22Rv1 (cell line): ENCODE data around the gene CREM.

Source experiments
- H3K27ac ChIP-seq: fragments of 450-650 bp; 2 replicates; pipeline ENCODE4 v1.5.1; 2017
- CTCF ChIP-seq: fragments of 450-650 bp; IDR thresholded peaks from 2 replicates; pipeline ENCODE4 v1.5.1; 2017; ENCODE audit warnings: mild to moderate bottlenecking
- ZFX ChIP-seq: fragments of 450-650 bp; IDR thresholded peaks from 2 replicates; pipeline ENCODE4 v1.6.1; 2017; ENCODE audit warnings: antibody characterized with exemption, borderline replicate concordance

The CREM gene

GRCh38 chr10:35091994-35092790, 34.5 kb upstream of the CREM start:
- H3K27ac ChIP-seq = no peak overlapping the region
- no peak for TF ChIP-seq CTCF
- no peak for TF ChIP-seq ZFX

GRCh38 chr10:35092851-35093250, 33.8 kb upstream of the CREM start:
- no peak overlapping the region for H3K27ac ChIP-seq
- TF ChIP-seq CTCF = no peak
- TF ChIP-seq ZFX = no peak

GRCh38 chr10:35096312-35096711, 30.3 kb upstream of the CREM start:
- TF ChIP-seq CTCF (no peak), ZFX (no peak)

DNA sequence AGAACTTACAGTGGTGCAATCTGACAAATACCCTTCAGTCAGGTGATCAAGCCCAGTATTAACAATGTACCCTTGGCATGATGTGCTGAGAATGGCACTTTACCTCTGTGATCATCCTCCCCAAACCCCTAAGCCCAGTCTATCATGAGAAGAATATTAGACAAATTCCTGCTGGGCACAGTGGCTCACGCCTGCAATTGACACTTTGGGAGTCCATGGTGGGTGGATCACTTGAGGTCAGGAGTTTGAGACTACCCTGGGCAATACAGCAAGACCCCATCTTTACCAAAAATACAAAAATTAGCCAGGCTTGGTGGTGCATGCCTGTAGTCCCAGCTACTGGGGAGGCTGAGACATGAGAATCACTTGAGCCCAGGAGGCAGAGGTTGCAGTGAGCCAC, 29.1 kb upstream of the CREM start:
- TF ChIP-seq ZFX (no peak), CTCF (no peak)
- H3K27ac ChIP-seq = no peak overlapping the region

More at GRCh38 chr10:35096312-35096711, 30.3 kb upstream of the CREM start:
- H3K27ac ChIP-seq = no peak overlapping the region

- H3K27ac ChIP-seq = no peak overlapping the region
- no peak for TF ChIP-seq CTCF
- TF ChIP-seq ZFX = no peak
Measured at GRCh38 chr10:35103882-35104281, 22.8 kb upstream of the CREM start.

- TF ChIP-seq CTCF (no peak), ZFX (no peak)
- no peak overlapping the region for H3K27ac ChIP-seq
Measured at GRCh38 chr10:35112571-35112970, 14.1 kb upstream of the CREM start.

- TF ChIP-seq CTCF = no peak
- no peak for TF ChIP-seq ZFX
- H3K27ac ChIP-seq = no peak overlapping the region
Measured at GRCh38 chr10:35119378-35119777, 7.3 kb upstream of the CREM start.
